H1 (cell line): ENCODE results near the gene CEP250. TPM values are rescaled to one million over a fixed set of nuclear protein-coding genes. Genes with fewer than 3 reads are reported as not detected.

Experiments
- CTCF ChIA-PET: fragments of 300-600 bp; sonication (Branson Sonifier 250); formaldehyde crosslinking; loops from one replicate; lab custom pipeline; 2021; ENCODE audit not compliant: partially characterized antibody; lab: Charles Lee
- POLR2A ChIA-PET: fragments of 300-600 bp; sonication (Branson Sonifier 250); formaldehyde crosslinking; loops from one replicate; lab custom pipeline; 2021; ENCODE audit warnings: inconsistent platforms; ENCODE audit not compliant: partially characterized antibody; lab: Charles Lee
- DNase-seq, 2 experiments: peaks; one replicate each; pipeline versions ENCODE4 v3.0.0 to v3.0.0-alpha.2; 2010 to 2022; ENCODE audit warnings: low spot score in 2 of 2, low read depth in 1 of 2, mixed read lengths in 1 of 2
- FAIRE-seq: peaks from 2 replicates; lab custom pipeline; 2011; peaks lifted over from hg19 to GRCh38; lab: Jason Lieb, UNC
- H2AFZ ChIP-seq: 2 replicates; pipeline ENCODE4 v1.8.1; 2012; ENCODE audit warnings: low read length, inconsistent platforms
- H2AK5ac ChIP-seq: 2 replicates; pipeline ENCODE4 v1.6.1; 2013; ENCODE audit warnings: low read depth, low read length
- H2BK120ac ChIP-seq: replicated peaks from 2 replicates; pipeline ENCODE3; 2013; ENCODE audit warnings: low read depth, low read length, inconsistent platforms
- H2BK12ac ChIP-seq: 2 replicates; pipeline ENCODE4 v1.6.1; 2013; ENCODE audit warnings: low read depth, low read length
- H2BK15ac ChIP-seq: 2 replicates; pipeline ENCODE4 v1.6.1; 2013; ENCODE audit warnings: low read length
- H2BK20ac ChIP-seq: 2 replicates; pipeline ENCODE4 v1.6.1; 2013; ENCODE audit warnings: low read length
- H2BK5ac ChIP-seq: 2 replicates; pipeline ENCODE4 v1.6.1; 2013; ENCODE audit warnings: low read depth, low read length
- H3K14ac ChIP-seq: 2 replicates; pipeline ENCODE4 v1.6.1; 2013; ENCODE audit warnings: inconsistent platforms; ENCODE audit not compliant: insufficient read length
- H3K18ac ChIP-seq: 2 replicates; pipeline ENCODE4 v1.6.1; 2013; ENCODE audit warnings: low read length; ENCODE audit errors: extremely low read depth
- H3K23ac ChIP-seq: 2 replicates; pipeline ENCODE4 v1.6.1; 2013; ENCODE audit warnings: inconsistent platforms; ENCODE audit not compliant: insufficient read length
- H3K23me2 ChIP-seq: 2 replicates; pipeline ENCODE4 v1.6.1; 2013; ENCODE audit warnings: low read depth, low read length
- H3K27ac ChIP-seq: 2 replicates; pipeline ENCODE4 v1.6.1; 2011; ENCODE audit warnings: low read depth, low read length, inconsistent platforms
- H3K27me3 ChIP-seq, 4 experiments: replicated peaks in 1 of 4; 1 replicate in 1 of 4; 2 replicates in 3 of 4; pipeline versions ENCODE4 v1.6.1 to v1.8.1; 2011 to 2013; ENCODE audit warnings: low read length in 3 of 4, mild to moderate bottlenecking in 3 of 4, inconsistent platforms in 2 of 4, mixed read lengths in 2 of 4, moderate library complexity in 1 of 4; ENCODE audit not compliant: control insufficient read depth in 3 of 4, insufficient read depth in 3 of 4; ENCODE audit errors: extremely low read depth in 1 of 4
- H3K36me3 ChIP-seq, 4 experiments: 2 replicates each; pipeline versions ENCODE4 v1.6.1 to v1.8.1; 2011 to 2013; ENCODE audit warnings: mild to moderate bottlenecking in 4 of 4, low read length in 3 of 4, moderate library complexity in 2 of 4, control low read depth in 1 of 4, inconsistent platforms in 1 of 4; ENCODE audit not compliant: insufficient read depth in 4 of 4, control insufficient read depth in 2 of 4
- H3K4ac ChIP-seq: replicated peaks from 2 replicates; pipeline ENCODE3; 2013; ENCODE audit warnings: low read length, low read depth, mixed read lengths, inconsistent platforms; ENCODE audit not compliant: insufficient read length
- H3K4me1 ChIP-seq, 4 experiments: replicated peaks in 1 of 4; 1 replicate in 1 of 4; 2 replicates in 3 of 4; pipeline versions ENCODE4 v1.6.1 to v1.8.1; 2011 to 2013; ENCODE audit warnings: low read length in 3 of 4, inconsistent platforms in 2 of 4, mixed read lengths in 1 of 4; ENCODE audit not compliant: insufficient read depth in 4 of 4, control insufficient read depth in 3 of 4
- H3K4me2 ChIP-seq, 2 experiments: 2 replicates each; pipeline versions ENCODE4 v1.6.1 to v1.8.1; 2011 to 2013; ENCODE audit warnings: low read depth in 2 of 2, low read length in 2 of 2, control low read depth in 1 of 2, inconsistent platforms in 1 of 2, mild to moderate bottlenecking in 1 of 2; ENCODE audit not compliant: insufficient read depth in 1 of 2
- H3K4me3 ChIP-seq, 4 experiments: fragments of 200-600, 300-600 bp in 1 of 4; sonication (generic), shearing (Covaris generic), sonication (Bioruptor Twin) in 1 of 4; 2 replicates each; pipeline versions ENCODE4 v1.5.1 to v1.8.1; 2011 to 2016; ENCODE audit warnings: low read length in 4 of 4, low read depth in 3 of 4, control low read depth in 2 of 4, inconsistent platforms in 2 of 4, mild to moderate bottlenecking in 2 of 4, mixed read lengths in 1 of 4, moderate library complexity in 1 of 4; ENCODE audit not compliant: insufficient read depth in 2 of 4; ENCODE audit errors: extremely low read depth in 1 of 4
- H3K56ac ChIP-seq: replicated peaks from 2 replicates; pipeline ENCODE3; 2013; ENCODE audit warnings: low read depth, mild to moderate bottlenecking, mixed read lengths, low read length, inconsistent platforms; ENCODE audit not compliant: insufficient read length
- H3K79me1 ChIP-seq: 2 replicates; pipeline ENCODE4 v1.6.1; 2013; ENCODE audit warnings: low read depth, low read length, control low read depth
- H3K79me2 ChIP-seq, 2 experiments: 2 replicates each; pipeline versions ENCODE4 v1.6.1 to v1.8.1; 2012 to 2013; ENCODE audit warnings: low read length in 2 of 2, mild to moderate bottlenecking in 2 of 2, inconsistent platforms in 1 of 2; ENCODE audit not compliant: insufficient read depth in 2 of 2, control insufficient read depth in 1 of 2
- H3K9ac ChIP-seq, 4 experiments: replicated peaks in 1 of 4; 1 replicate in 1 of 4; 2 replicates in 3 of 4; pipeline versions ENCODE4 v1.6.1 to v1.8.1; 2011 to 2013; ENCODE audit warnings: low read depth in 3 of 4, low read length in 3 of 4, control low read depth in 2 of 4, mild to moderate bottlenecking in 2 of 4, moderate library complexity in 2 of 4, inconsistent platforms in 1 of 4; ENCODE audit errors: extremely low read depth in 1 of 4
- H3K9me3 ChIP-seq, 2 experiments: 2 replicates each; pipeline versions ENCODE4 v1.6.1 to v1.8.1; 2012 to 2013; ENCODE audit warnings: mild to moderate bottlenecking in 2 of 2, moderate library complexity in 2 of 2, control low read depth in 1 of 2, inconsistent platforms in 1 of 2, low read depth in 1 of 2, low read length in 1 of 2, mixed read lengths in 1 of 2; ENCODE audit not compliant: insufficient read depth in 2 of 2
- H4K20me1 ChIP-seq, 2 experiments: replicated peaks in 1 of 2; 2 replicates each; pipeline versions ENCODE3 to v1.8.1; 2011 to 2013; ENCODE audit warnings: inconsistent platforms in 2 of 2, low read length in 2 of 2, mild to moderate bottlenecking in 1 of 2; ENCODE audit not compliant: insufficient read depth in 2 of 2, control insufficient read depth in 1 of 2
- H4K5ac ChIP-seq: 2 replicates; pipeline ENCODE4 v1.6.1; 2013; ENCODE audit warnings: low read length, low read depth, mixed read lengths, inconsistent platforms; ENCODE audit not compliant: insufficient read length
- H4K8ac ChIP-seq: 2 replicates; pipeline ENCODE4 v1.8.0; 2013; ENCODE audit warnings: mild to moderate bottlenecking, moderate library complexity, low read length, inconsistent platforms; ENCODE audit not compliant: insufficient read depth; ENCODE audit errors: extremely low read depth
- H4K91ac ChIP-seq: replicated peaks from 2 replicates; pipeline ENCODE3; 2013; ENCODE audit warnings: low read length, mixed read lengths, inconsistent platforms; ENCODE audit not compliant: insufficient read length
- ASH2L ChIP-seq: fragments of 200-600, 300-600 bp; sonication (generic); IDR thresholded peaks from one replicate; pipeline ENCODE4 v1.7.1; 2017; ENCODE audit warnings: low read length
- BACH1 ChIP-seq: IDR thresholded peaks from 2 replicates; pipeline ENCODE4 v1.6.1; 2012; ENCODE audit warnings: low read length, improper control_type of control experiment
- CBX5 ChIP-seq: fragments of 300-800, 300-1000 bp; sonication (generic); IDR thresholded peaks from 2 replicates; pipeline ENCODE4 v1.7.1; 2016; ENCODE audit warnings: antibody characterized with exemption, low read length, low read depth
- EGR1 ChIP-seq: IDR thresholded peaks from 2 replicates; pipeline ENCODE4 v1.6.1; 2011; ENCODE audit warnings: low read depth, low read length, borderline replicate concordance
- FOSL1 ChIP-seq: IDR thresholded peaks from 2 replicates; pipeline ENCODE4 v1.6.1; 2011; ENCODE audit warnings: mild to moderate bottlenecking, low read depth, low read length, moderate library complexity; ENCODE audit not compliant: insufficient read depth
- GTF2F1 ChIP-seq: IDR thresholded peaks from 2 replicates; pipeline ENCODE4 v1.6.1; 2012; ENCODE audit warnings: low read depth, low read length, improper control_type of control experiment, borderline replicate concordance
- HDAC2 ChIP-seq, 2 experiments: fragments of 300-600 bp in 1 of 2; sonication (generic) in 1 of 2; IDR thresholded peaks; 2 replicates each; pipeline ENCODE4 v1.6.1; 2011 to 2012; ENCODE audit warnings: low read depth in 2 of 2, low read length in 2 of 2, mild to moderate bottlenecking in 2 of 2, moderate library complexity in 2 of 2, borderline replicate concordance in 1 of 2, inconsistent platforms in 1 of 2
- JUN ChIP-seq: IDR thresholded peaks from 2 replicates; pipeline ENCODE4 v1.6.1; 2011; ENCODE audit warnings: low read depth, mild to moderate bottlenecking, improper control_type of control experiment, low read length
- MAFK ChIP-seq: IDR thresholded peaks from 2 replicates; pipeline ENCODE4 v1.6.1; 2012; ENCODE audit warnings: low read depth, mild to moderate bottlenecking, improper control_type of control experiment, low read length
- SP1 ChIP-seq: IDR thresholded peaks from 2 replicates; pipeline ENCODE4 v1.6.1; 2011; ENCODE audit warnings: low read depth, low read length
- SUZ12 ChIP-seq: fragments of 200-600 bp; sonication (generic); IDR thresholded peaks from 2 replicates; pipeline ENCODE4 v1.6.1; 2012; ENCODE audit warnings: mild to moderate bottlenecking, inconsistent platforms, low read length, moderate library complexity, mixed read lengths
- WGBS, 2 experiments: shearing (Covaris generic) in 1 of 2; methylation state at CpG; one replicate each; pipeline versions ENCODE4 v1.1.6 to v1.1.7; 2013 to 2015; ENCODE audit warnings: low lambda C conversion rate in 2 of 2, mixed read lengths in 2 of 2, inconsistent platforms in 1 of 2, low coverage in 1 of 2, missing lambda C conversion rate in 1 of 2; ENCODE audit not compliant: insufficient replicate concordance in 2 of 2, insufficient coverage in 1 of 2, insufficient read length in 1 of 2; ENCODE audit errors: extremely low coverage in 1 of 2, missing lambda C conversion rate in 1 of 2; 5-methylcytosine and 5-hydroxymethylcytosine counted together
- polyA plus RNA-seq, 7 experiments: library from polyadenylated mRNA; depleted of rRNA in 3 of 7; stranded (reverse) in 5 of 7; unstranded in 2 of 7; fragments of >200 nt in 5 of 7; fragments of 200-250 nt in 2 of 7; gene quantifications; 1 replicate in 5 of 7; 2 replicates in 1 of 7; 4 replicates in 1 of 7; pipeline versions ENCODE4 v1.2.1 to v1.2.3, GENCODE V29; 2011 to 2013; ENCODE audit warnings: missing spikeins in 2 of 7, mixed read lengths in 2 of 7
- total RNA-seq: library from RNA; stranded (reverse); fragmentation: NEBNext Ultra II Directional; extraction: Animal tissue kit (Norgen Biotek cat#: 25700); gene quantifications from 2 replicates; pipeline ENCODE4 v1.2.1, GENCODE V29; 2021
- TF ChIP-seq, protein P1 (sequence below): IDR thresholded peaks from 2 replicates; pipeline ENCODE4 v1.6.1; 2012; ENCODE audit warnings: low read length, inconsistent platforms

CEP250 gene
- total and polyA plus RNA-seq, 2 of the 8 experiments (the other 6 are each of a cell fraction or from before 2014, with no cell fraction given), result 2.6 to 33.7 TPM

DNA sequence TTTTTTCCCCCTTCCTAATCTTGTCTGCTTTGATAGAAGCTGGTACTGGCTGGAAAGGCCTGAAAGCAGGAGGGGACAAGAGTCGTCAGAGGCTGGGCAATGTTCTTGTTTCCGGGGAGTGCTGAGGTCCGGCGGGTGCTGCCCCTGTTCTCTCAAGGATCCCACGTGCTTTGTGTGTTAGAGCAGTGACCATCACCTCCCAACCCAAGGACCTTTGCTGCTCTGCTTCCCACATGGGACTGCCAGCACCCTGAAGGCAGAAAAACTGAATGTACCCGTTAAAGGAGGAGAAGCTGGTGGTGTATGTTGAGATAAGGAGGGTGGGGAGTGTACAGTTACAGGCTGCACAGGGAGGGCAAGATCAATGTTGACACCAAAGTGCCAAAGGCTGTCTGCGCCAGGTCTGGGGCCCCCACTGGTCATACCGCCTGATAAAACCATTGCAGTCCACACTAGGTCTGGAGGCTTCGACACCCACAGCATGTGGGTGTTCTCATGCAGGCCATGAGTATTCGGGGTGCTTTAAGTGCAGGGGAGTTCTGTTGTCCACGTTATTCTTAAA, 59.1 kb downstream of the CEP250 start:
- Histone ChIP-seq H2BK20ac (no peak overlapping the region), H3K36me3 (peaks cover 12 to 17% (median 15%) of the 10 kb centered on the region in 4 experiments), H3K79me1 (no peaks in the 10 kb centered on the region), H3K27me3 (no peaks in the 10 kb centered on the region), H3K18ac (no peak overlapping the region), H3K23ac (no peak overlapping the region), H2AK5ac (no peak overlapping the region), H2BK120ac (no peak overlapping the region), H3K9ac (no peak overlapping the region), H2BK15ac (no peak overlapping the region), H4K91ac (no peak overlapping the region), H3K4me1 (no peaks in the 10 kb centered on the region), H3K4me3 (no peak overlapping the region), H4K8ac (no peak overlapping the region), H3K23me2 (no peaks in the 10 kb centered on the region), H3K79me2 (no peaks in the 10 kb centered on the region), H3K9me3 (no peaks in the 10 kb centered on the region), H4K20me1 (peaks cover 0 to 5% of the 10 kb centered on the region in 2 experiments), H3K4me2 (no peak overlapping the region), H3K14ac (no peak overlapping the region), H3K56ac (no peak overlapping the region), H2BK12ac (no peak overlapping the region), H2AFZ (no peak overlapping the region), H2BK5ac (no peak overlapping the region), H4K5ac (no peak overlapping the region), H3K4ac (no peak overlapping the region), H3K27ac (no peak overlapping the region)
- ChIA-PET CTCF (interaction anchor here (0.6 to 1.7 kb wide), 8 partner anchors 9 to 417 kb away, joined by 3 to 5 read pairs (median 3); partner anchors contain the start of gene ERGIC3), POLR2A (interaction anchor here (1.3 to 2.5 kb wide), 2 partner anchors 10 to 104 kb away, joined by 3 to 8 read pairs; no protein-coding TSS in a partner anchor)
- no peak for DNase-seq
- FAIRE-seq, result no peak
- 88% methylated on average over 11 of the region's 11 CpGs; no CpG with 5 or more reads in 1 of the 2 experiments for WGBS, 2 experiments
- TF ChIP-seq SP1 (no peak), EGR1 (no peak), CBX5 (no peak), SUZ12 (no peak), GTF2F1 (no peak), JUN (no peak), BACH1 (no peak), ASH2L (no peak), HDAC2 (IDR thresholded peaks at IDR 0.05; ENCODE audit: borderline replicate concordance in 1 of 2, low read depth in 2 of 2, low read length in 2 of 2) (no peak), FOSL1 (no peak), MAFK (no peak)
- TF ChIP-seq, protein P1, sequence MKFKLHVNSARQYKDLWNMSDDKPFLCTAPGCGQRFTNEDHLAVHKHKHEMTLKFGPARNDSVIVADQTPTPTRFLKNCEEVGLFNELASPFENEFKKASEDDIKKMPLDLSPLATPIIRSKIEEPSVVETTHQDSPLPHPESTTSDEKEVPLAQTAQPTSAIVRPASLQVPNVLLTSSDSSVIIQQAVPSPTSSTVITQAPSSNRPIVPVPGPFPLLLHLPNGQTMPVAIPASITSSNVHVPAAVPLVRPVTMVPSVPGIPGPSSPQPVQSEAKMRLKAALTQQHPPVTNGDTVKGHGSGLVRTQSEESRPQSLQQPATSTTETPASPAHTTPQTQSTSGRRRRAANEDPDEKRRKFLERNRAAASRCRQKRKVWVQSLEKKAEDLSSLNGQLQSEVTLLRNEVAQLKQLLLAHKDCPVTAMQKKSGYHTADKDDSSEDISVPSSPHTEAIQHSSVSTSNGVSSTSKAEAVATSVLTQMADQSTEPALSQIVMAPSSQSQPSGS, result no peak
